Left hindlimb (tissue), 1 donor: ENCODE data around the gene RASA3.
"Not testable (repeated sequence)": the region's sequence is repeated elsewhere in the genome, so short reads cannot be mapped to it uniquely, and the experiment has no call there.

Source experiments
- DNase-seq: peaks from one replicate; pipeline ENCODE4 v3.0.0-alpha.2; 2018

The RASA3 gene

DNA sequence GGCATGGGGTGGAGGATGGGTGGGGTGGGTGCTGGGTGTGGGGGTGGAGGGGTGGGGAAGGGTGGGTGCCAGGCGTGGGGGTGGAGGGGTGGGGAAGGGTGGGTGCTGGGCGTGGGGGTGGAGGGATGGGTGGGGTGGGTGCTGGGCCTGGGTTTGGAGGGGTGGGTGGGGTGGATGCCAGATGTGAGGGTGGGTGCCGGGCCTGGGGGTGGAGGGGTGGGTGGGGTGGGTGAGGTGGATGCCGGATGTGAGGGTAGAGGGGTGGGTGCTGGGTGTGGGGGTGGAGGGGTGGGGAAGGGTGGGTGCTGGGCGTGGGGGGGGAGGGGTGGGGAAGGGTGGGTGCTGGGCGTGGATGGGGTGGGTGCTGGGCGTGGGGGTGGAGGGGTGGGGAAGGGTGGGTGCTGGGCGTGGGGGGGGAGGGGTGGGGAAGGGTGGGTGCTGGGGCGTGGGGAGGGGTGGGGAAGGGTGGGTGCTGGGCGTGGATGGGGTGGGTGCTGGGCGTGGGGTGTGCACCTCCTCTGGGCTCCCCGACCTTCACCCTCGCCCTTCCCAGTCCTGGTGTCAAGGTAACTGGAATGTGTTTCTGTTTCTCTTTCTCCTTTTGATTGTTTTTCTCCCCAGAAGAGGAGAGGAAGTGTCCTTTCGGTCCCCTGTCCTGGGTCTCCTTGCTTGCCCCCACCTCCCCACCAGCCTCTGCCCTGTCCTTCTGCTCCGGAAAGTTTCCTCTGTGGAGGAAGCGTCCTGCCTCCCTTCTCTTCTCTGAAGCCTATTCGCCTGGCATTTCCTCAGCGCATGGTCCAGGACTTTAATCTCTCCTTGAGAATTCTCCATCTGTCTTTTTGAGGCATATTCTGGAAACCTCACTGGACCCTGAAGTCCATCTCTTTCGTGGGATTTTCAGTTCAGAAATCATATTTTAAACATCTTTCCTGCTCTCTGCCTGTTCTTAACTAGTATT is 23.8 kb upstream of the RASA3 start:
- no peak for DNase-seq

GRCh38 chr13:114155320-114155719 is 22.9 kb upstream of the RASA3 start:
- no peak for DNase-seq

GRCh38 chr13:114154476-114154875 is 22.1 kb upstream of the RASA3 start:
- DNase-seq = no peak

- no peak for DNase-seq
Measured at GRCh38 chr13:114153485-114154080, 21.2 kb upstream of the RASA3 start.

GRCh38 chr13:114152831-114153371 is 20.5 kb upstream of the RASA3 start:
- DNase-seq = peak; percentile 70

- DNase-seq = peak; percentile 11
Measured at GRCh38 chr13:114152285-114152645, 19.8 kb upstream of the RASA3 start.

GRCh38 chr13:114151565-114152284 is 19.3 kb upstream of the RASA3 start:
- no peak for DNase-seq

GRCh38 chr13:114151031-114151430 is 18.6 kb upstream of the RASA3 start:
- DNase-seq = peak; percentile 47

GRCh38 chr13:114149774-114150740 is 17.6 kb upstream of the RASA3 start:
- DNase-seq = peak; percentile 16

DNA sequence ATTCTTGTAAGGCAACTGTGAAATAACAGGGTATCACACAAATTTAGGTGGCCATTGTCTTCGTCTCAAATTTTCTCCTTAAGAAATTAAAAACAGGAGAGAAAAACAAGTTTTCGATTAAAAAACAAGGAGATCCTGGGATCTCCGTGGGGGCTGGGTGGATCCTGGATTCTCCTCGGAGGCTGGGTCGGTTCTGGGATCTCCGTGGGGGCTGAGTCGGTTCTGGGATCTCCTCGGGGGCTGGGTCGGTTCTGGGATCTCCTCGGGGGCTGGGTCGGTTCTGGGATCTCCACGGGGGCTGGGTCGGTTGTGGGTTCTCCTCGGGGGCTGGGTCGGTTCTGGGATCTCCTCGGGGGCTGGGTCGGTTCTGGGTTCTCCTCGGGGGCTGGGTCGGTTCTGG is 16.5 kb upstream of the RASA3 start:
- not testable (repeated sequence) for DNase-seq

DNA sequence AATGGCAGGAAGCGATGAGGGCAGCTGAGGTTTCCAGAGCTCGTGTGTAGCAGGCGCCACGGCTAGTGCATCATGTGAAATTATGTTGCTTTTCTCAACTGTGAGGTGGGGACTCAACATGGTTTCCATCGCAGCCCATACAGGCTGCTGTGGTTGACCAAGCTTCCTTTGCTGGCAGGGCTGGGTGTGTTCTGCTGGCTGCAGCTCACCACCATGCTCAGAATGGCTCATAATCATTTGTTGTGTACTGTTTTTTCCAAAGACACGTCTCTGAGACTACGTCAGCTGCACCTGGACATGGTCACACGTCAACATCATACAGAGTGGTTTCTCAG is 16.1 kb upstream of the RASA3 start:
- DNase-seq = peak; percentile 61

GRCh38 chr13:114147803-114148520 is 15.5 kb upstream of the RASA3 start:
- DNase-seq = no peak

DNA sequence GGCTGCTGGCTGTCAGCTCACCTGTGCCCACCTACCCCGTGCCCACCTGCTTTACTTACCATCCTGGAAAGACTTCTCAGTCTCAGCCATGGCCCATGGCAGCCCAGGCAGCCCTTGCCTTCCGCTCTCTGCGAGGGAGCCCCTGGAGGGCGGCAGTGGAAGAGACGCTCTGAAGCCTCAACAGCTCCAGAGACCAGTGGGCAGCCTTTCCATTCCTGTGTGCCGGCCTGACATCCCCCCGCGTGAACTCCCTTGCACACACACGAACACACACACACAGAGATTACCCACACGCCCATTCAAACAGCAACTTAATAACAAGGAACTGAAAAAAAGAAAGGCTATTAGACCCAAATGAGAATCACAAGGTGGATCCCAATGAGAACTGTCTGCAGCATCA is 14.2 kb upstream of the RASA3 start:
- DNase-seq = peak; percentile 15

DNA sequence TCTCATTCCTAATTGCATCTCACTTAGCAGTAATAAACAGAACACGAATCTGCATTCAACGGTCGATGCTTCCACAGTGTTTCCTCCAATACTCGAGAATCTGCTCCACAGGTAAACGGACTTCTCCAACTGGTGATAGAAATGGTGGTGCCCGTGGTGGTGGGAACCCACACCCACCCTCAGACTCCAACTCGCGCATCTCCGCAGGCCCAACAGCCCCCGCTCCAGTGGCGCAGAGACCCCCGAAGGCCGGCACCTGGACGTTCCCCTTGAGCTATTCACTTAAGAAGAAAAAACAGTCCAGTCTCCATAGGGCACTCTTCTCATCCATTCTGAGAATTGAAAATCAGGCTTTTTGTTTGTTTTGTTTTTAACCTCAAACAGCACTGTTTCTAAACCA is 13.8 kb upstream of the RASA3 start:
- no peak for DNase-seq

GRCh38 chr13:114145722-114146121 is 13.3 kb upstream of the RASA3 start:
- no peak for DNase-seq

- peak; percentile 23 for DNase-seq
Measured at GRCh38 chr13:114145256-114145655, 12.8 kb upstream of the RASA3 start.

DNA sequence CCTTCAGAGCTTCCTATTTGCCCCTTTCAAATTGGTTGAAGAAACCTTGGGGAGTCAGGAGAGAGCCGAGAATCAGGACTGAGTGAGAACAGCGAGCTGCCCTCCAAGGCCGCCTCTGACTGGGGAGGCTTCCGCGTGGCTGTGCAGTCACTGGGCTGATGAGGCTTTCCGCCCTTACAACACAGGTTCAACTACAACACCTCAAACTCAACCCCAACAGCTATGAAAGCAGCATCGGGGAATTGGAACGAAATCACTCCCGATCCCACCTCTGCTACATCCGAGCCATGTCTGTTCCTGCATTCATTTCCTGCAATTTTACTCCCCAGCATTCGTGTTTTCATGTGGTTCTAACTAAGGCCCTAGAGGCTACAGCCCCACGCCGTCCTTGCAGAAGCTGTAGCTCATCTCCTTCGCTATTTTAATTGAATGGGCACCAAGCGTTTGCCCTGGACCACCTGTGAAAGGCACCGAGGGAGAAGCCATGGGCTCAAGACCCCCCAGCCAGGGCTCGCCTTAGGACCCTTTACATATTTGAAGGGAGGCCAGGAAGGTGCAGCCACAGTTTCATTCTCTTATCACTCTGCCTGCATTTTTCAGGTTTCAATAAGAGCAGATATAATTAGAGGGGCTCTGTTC is 12.3 kb upstream of the RASA3 start:
- no peak for DNase-seq

- DNase-seq = peak; percentile 23
Measured at GRCh38 chr13:114143806-114144605, 11.6 kb upstream of the RASA3 start.

GRCh38 chr13:114142640-114143490 is 10.4 kb upstream of the RASA3 start:
- no peak for DNase-seq
